OCI-LY7 (cell line): ENCODE results near the gene GRM1. TPM values are rescaled to one million over a fixed set of nuclear protein-coding genes. Genes with fewer than 3 reads are reported as not detected.

Experiments
- BruUV-seq: library from RNA; stranded (reverse); fragments of 400-500 nt; replicated peaks from 2 replicates; lab custom pipeline; 2021; lab: Mats Ljungman, UMichigan
- CTCF ChIA-PET: fragments of 300-600 bp; sonication (Branson Sonifier 250); formaldehyde crosslinking; loops from one replicate; lab custom pipeline; 2022; ENCODE audit warnings: antibody characterized with exemption; ENCODE audit not compliant: unreplicated experiment; lab: Charles Lee
- POLR2A ChIA-PET: fragments of 300-600 bp; sonication (Branson Sonifier 250); formaldehyde crosslinking; loops from one replicate; lab custom pipeline; 2022; ENCODE audit warnings: antibody characterized with exemption; lab: Charles Lee
- DNase-seq: peaks from one replicate; pipeline ENCODE4 v3.0.0-alpha.2; 2015; ENCODE audit warnings: low spot score
- H2AFZ ChIP-seq: fragments of 200-600 bp; sonication (generic), shearing (Covaris generic); 2 replicates; pipeline ENCODE4 v1.6.1; 2014; ENCODE audit warnings: mild to moderate bottlenecking, antibody characterized with exemption, low read length, moderate library complexity
- H3K27ac ChIP-seq: fragments of 200-600 bp; sonication (generic); 2 replicates; pipeline ENCODE4 v1.5.1; 2014; ENCODE audit warnings: mixed run types, low read depth, mild to moderate bottlenecking, moderate library complexity, low read length, inconsistent platforms; ENCODE audit not compliant: poor library complexity, severe bottlenecking
- H3K36me3 ChIP-seq: fragments of 200-600 bp; sonication (generic); 2 replicates; pipeline ENCODE4 v1.6.1; 2014; ENCODE audit warnings: mild to moderate bottlenecking, antibody characterized with exemption, low read length, moderate library complexity, mixed read lengths; ENCODE audit not compliant: insufficient read depth
- H3K4me1 ChIP-seq: fragments of 200-600 bp; sonication (generic); 2 replicates; pipeline ENCODE4 v1.5.1; 2014; ENCODE audit warnings: mild to moderate bottlenecking, low read length; ENCODE audit not compliant: insufficient read depth, poor library complexity, severe bottlenecking
- H3K4me2 ChIP-seq: fragments of 200-600 bp; sonication (generic); 2 replicates; pipeline ENCODE4 v1.6.1; 2014; ENCODE audit warnings: mild to moderate bottlenecking, low read length
- H3K4me3 ChIP-seq: fragments of 200-600 bp; sonication (generic); 2 replicates; pipeline ENCODE4 v1.5.1; 2014; ENCODE audit warnings: mild to moderate bottlenecking, low read depth, low read length; ENCODE audit not compliant: poor library complexity, severe bottlenecking
- H3K79me2 ChIP-seq: fragments of 200-600 bp; sonication (generic); 2 replicates; pipeline ENCODE4 v1.6.1; 2016; ENCODE audit warnings: low read depth, mild to moderate bottlenecking, low read length, moderate library complexity, mixed read lengths; ENCODE audit not compliant: insufficient read depth
- H3K9me2 ChIP-seq: fragments of 200-600 bp; sonication (generic); 2 replicates; pipeline ENCODE4 v1.6.1; 2016; ENCODE audit warnings: mild to moderate bottlenecking, low read length, mixed read lengths; ENCODE audit not compliant: insufficient read depth
- H3K9me3 ChIP-seq: fragments of 200-600 bp; sonication (generic); 2 replicates; pipeline ENCODE4 v1.6.1; 2014; ENCODE audit warnings: mild to moderate bottlenecking, mixed run types, low read length, mixed read lengths
- H4K20me1 ChIP-seq: fragments of 200-600 bp; sonication (generic); 2 replicates; pipeline ENCODE4 v1.6.1; 2014; ENCODE audit warnings: mild to moderate bottlenecking, antibody characterized with exemption, low read length, moderate library complexity, mixed read lengths; ENCODE audit not compliant: insufficient read depth
- EZH2phosphoT487 ChIP-seq: fragments of 200-600 bp; sonication (generic); IDR thresholded peaks from 2 replicates; pipeline ENCODE4 v1.6.1; 2018; ENCODE audit warnings: low read depth, borderline replicate concordance, mild to moderate bottlenecking, mixed run types, antibody characterized with exemption, low read length, moderate library complexity, mixed read lengths
- intact Hi-C: fragments of 100-400 bp; cut with micrococcal nuclease; formaldehyde crosslinking; loops from one replicate; pipeline ENCODE4 v1.10.0; 2022; ENCODE audit not compliant: unreplicated experiment
- total RNA-seq, 2 experiments: library from RNA; depleted of rRNA in 1 of 2; stranded (reverse); fragments of >200 nt in 1 of 2; shearing (Covaris generic) in 1 of 2; gene quantifications; 2 replicates each; pipeline ENCODE4 v1.2.3, GENCODE V29; 2014 to 2022
- TF ChIP-seq, protein P1 (sequence below): fragments of 200-600 bp; sonication (generic); conservative IDR thresholded peaks from 2 replicates; pipeline ENCODE4 v1.5.1; 2014; ENCODE audit warnings: mild to moderate bottlenecking, antibody characterized with exemption, low read length, moderate library complexity, mixed read lengths

Gene GRM1
- total RNA-seq, 2 experiments from 2014 or later, result not detected

DNA sequence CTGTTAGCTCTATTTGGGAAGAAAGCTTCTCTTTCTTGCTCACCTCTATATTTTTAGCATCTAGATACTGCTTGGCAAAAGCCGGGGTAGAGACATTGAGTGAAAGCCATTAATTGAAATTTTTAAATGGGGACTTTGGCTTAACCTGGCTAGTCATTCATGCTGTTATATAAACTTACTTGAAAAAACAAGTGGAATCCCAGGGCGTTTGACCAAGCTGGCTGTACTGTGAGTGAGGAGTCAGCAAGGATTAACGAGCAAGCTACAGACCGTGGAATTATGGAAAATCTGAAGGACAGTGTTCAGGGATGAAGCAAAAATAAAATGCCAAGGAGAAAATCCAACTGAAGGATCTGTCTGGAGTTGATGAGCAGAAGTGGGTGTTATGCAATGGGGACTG is 232.0 kb downstream of the GRM1 start:
- no peaks in the 10 kb centered on the region for H3K4me1 ChIP-seq
- intact Hi-C loops, result no loop called here
- H3K4me2 ChIP-seq, result no peak overlapping the region
- H2AFZ ChIP-seq, result no peak overlapping the region
- H3K27ac ChIP-seq, result no peak overlapping the region
- no peaks in the 10 kb centered on the region for H3K79me2 ChIP-seq
- TF ChIP-seq, protein P1, sequence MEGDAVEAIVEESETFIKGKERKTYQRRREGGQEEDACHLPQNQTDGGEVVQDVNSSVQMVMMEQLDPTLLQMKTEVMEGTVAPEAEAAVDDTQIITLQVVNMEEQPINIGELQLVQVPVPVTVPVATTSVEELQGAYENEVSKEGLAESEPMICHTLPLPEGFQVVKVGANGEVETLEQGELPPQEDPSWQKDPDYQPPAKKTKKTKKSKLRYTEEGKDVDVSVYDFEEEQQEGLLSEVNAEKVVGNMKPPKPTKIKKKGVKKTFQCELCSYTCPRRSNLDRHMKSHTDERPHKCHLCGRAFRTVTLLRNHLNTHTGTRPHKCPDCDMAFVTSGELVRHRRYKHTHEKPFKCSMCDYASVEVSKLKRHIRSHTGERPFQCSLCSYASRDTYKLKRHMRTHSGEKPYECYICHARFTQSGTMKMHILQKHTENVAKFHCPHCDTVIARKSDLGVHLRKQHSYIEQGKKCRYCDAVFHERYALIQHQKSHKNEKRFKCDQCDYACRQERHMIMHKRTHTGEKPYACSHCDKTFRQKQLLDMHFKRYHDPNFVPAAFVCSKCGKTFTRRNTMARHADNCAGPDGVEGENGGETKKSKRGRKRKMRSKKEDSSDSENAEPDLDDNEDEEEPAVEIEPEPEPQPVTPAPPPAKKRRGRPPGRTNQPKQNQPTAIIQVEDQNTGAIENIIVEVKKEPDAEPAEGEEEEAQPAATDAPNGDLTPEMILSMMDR, result no peak
- TF ChIP-seq EZH2phosphoT487, result no peak
- no TSS peak for BruUV-seq
- DNase-seq, result no peak
- H3K36me3 ChIP-seq, result no peaks in the 10 kb centered on the region
- CTCF ChIA-PET, result no interaction called here
- no peaks in the 10 kb centered on the region for H3K9me3 ChIP-seq
- H3K4me3 ChIP-seq, result no peak overlapping the region
- POLR2A ChIA-PET, result interaction anchor here (0.7 kb wide), 1 partner anchor 55 kb away, joined by 9 read pairs; no protein-coding TSS in a partner anchor
- no peaks in the 10 kb centered on the region for H3K9me2 ChIP-seq
- no peaks in the 10 kb centered on the region for H4K20me1 ChIP-seq

DNA sequence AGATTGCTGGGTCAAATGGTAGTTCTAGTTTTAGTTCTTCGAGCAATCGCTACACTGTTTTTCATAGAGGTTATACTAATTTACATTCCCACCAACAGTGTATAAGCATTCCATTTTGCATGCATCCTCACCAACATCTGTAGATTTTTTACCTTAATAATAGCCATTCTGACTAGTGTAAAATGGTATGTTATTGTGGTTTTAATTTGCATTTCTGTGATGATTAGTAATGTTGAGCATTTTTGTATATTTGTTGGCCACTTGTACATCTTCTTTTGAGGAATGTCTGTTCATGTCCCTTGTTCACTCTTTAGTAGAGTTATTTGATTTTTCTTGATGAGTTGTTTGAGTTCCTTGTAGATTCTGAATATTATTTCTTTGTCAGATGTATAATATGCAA is 236.2 kb downstream of the GRM1 start:
- Histone ChIP-seq H3K9me3 (no peaks in the 10 kb centered on the region), H3K36me3 (no peaks in the 10 kb centered on the region), H3K4me3 (no peak overlapping the region), H4K20me1 (no peaks in the 10 kb centered on the region), H3K4me1 (no peaks in the 10 kb centered on the region), H3K27ac (no peak overlapping the region), H3K4me2 (no peak overlapping the region), H3K79me2 (no peaks in the 10 kb centered on the region), H2AFZ (no peak overlapping the region), H3K9me2 (no peaks in the 10 kb centered on the region)
- BruUV-seq, result no TSS peak
- intact Hi-C loops, result no loop called here
- no peak for TF ChIP-seq EZH2phosphoT487
- TF ChIP-seq, protein P1, result no peak
- POLR2A ChIA-PET, result no interaction called here
- no peak for DNase-seq
- CTCF ChIA-PET, result no interaction called here

DNA sequence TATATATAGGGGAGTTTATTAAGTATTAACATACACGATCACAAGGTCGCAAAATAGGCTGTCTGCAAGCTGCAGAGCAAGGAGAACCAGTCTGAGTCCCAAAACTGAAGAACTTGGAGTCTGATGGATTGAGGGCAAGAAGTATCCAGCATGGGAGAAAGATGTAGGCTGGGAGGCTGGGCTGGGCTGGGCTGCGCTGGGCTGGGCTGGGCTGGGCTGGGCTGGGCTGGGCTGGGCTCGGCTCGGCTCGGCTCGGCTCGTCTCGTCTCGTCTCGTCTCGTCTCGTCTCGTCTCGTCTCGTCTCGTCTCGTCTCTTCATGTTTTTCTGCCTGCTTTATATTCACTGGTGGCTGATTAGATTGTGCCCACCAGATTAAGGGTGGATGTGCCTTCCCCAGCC is 238.6 kb downstream of the GRM1 start:
- H3K9me3 ChIP-seq, result no peaks in the 10 kb centered on the region
- TF ChIP-seq EZH2phosphoT487, result no peak
- TF ChIP-seq, protein P1, result no peak
- H2AFZ ChIP-seq, result no peak overlapping the region
- DNase-seq, result no peak
- POLR2A ChIA-PET, result no interaction called here
- H3K36me3 ChIP-seq, result no peaks in the 10 kb centered on the region
- H3K9me2 ChIP-seq, result no peaks in the 10 kb centered on the region
- H4K20me1 ChIP-seq, result no peaks in the 10 kb centered on the region
- no TSS peak for BruUV-seq
- H3K27ac ChIP-seq, result no peak overlapping the region
- H3K4me1 ChIP-seq, result no peaks in the 10 kb centered on the region
- H3K4me3 ChIP-seq, result no peak overlapping the region
- no peaks in the 10 kb centered on the region for H3K79me2 ChIP-seq
- H3K4me2 ChIP-seq, result no peak overlapping the region
- CTCF ChIA-PET, result no interaction called here
- intact Hi-C loops, result no loop called here
